GM21619 (cell line): Measurements from ENCODE around the gene RUFY4.
"Not testable (repeated sequence)": the region's sequence is repeated elsewhere in the genome, so short reads cannot be mapped to it uniquely, and the experiment has no call there.

Source experiments
- ATAC-seq: cut with Tn5 transposase; IDR thresholded peaks from one replicate; pipeline ENCODE4 v1.9.1; 2021; ENCODE audit not compliant: unreplicated experiment

The RUFY4 gene

GRCh38 chr2:218082586-218083351, 13.7 kb downstream of the RUFY4 start:
- no peak for ATAC-seq

GRCh38 chr2:218083352-218083676, 14.3 kb downstream of the RUFY4 start:
- ATAC-seq = no peak

- no peak for ATAC-seq
These were observed 17.4 kb downstream of the RUFY4 start for GRCh38 chr2:218086478-218086877.

GRCh38 chr2:218089259-218089658, 20.2 kb downstream of the RUFY4 start:
- no peak for ATAC-seq

- no peak for ATAC-seq
These were observed 22.7 kb downstream of the RUFY4 start for GRCh38 chr2:218091746-218092145.

GRCh38 chr2:218093879-218094278, 24.8 kb downstream of the RUFY4 start:
- ATAC-seq = no peak

GRCh38 chr2:218095853-218096252, 26.8 kb downstream of the RUFY4 start:
- no peak for ATAC-seq

- ATAC-seq = no peak
These were observed 28.9 kb downstream of the RUFY4 start for GRCh38 chr2:218097975-218098374.

GRCh38 chr2:218108834-218109233, 39.8 kb downstream of the RUFY4 start:
- not testable (repeated sequence) for ATAC-seq

GRCh38 chr2:218121789-218122188, 52.7 kb downstream of the RUFY4 start:
- ATAC-seq = not testable (repeated sequence)

- not testable (repeated sequence) for ATAC-seq
These were observed 53.2 kb downstream of the RUFY4 start for GRCh38 chr2:218122286-218122685.

GRCh38 chr2:218123986-218124385, 54.9 kb downstream of the RUFY4 start:
- ATAC-seq = no peak

GRCh38 chr2:218125095-218125494, 56.0 kb downstream of the RUFY4 start:
- ATAC-seq = no peak

- no peak for ATAC-seq
These were observed 56.6 kb downstream of the RUFY4 start, which contains the start of gene CXCR2 for GRCh38 chr2:218125626-218126080. Gene CXCR2, plus strand, starts transcription at chr2:218126028. Its CDS starts 8,774 bp downstream, at chr2:218134802.

GRCh38 chr2:218127929-218128455, 58.9 kb downstream of the RUFY4 start:
- ATAC-seq = no peak

GRCh38 chr2:218128781-218129457, 59.9 kb downstream of the RUFY4 start:
- no peak for ATAC-seq

GRCh38 chr2:218129458-218130135, 60.5 kb downstream of the RUFY4 start:
- no peak for ATAC-seq

- ATAC-seq = no peak
These were observed 61.3 kb downstream of the RUFY4 start for GRCh38 chr2:218130377-218130776.

- ATAC-seq = no peak
These were observed 61.8 kb downstream of the RUFY4 start for GRCh38 chr2:218130822-218131221.

- ATAC-seq = no peak
These were observed 68.5 kb downstream of the RUFY4 start for GRCh38 chr2:218137514-218137913.

GRCh38 chr2:218138047-218138446, 69.0 kb downstream of the RUFY4 start:
- ATAC-seq = no peak
